GM23338 (cell line): ENCODE data around the gene HOXA9. TPM values are rescaled to one million over a fixed set of nuclear protein-coding genes. Genes with fewer than 3 reads are reported as not detected.

Experiments
- ATAC-seq: fragments of 200-7000 bp; cut with Tn5 transposase; 3 replicates; pipeline ENCODE4 v1.9.1; 2020
- DNase-seq: peaks from one replicate; pipeline ENCODE4 v3.0.0-alpha.2; 2015; ENCODE audit warnings: low spot score
- H2AFZ ChIP-seq: fragments of 200-600 bp; sonication (generic); 2 replicates; pipeline ENCODE4 v1.8.0; 2016; ENCODE audit warnings: antibody characterized with exemption, mild to moderate bottlenecking, moderate library complexity
- H3F3A ChIP-seq: fragments of 200-600 bp; sonication (generic); replicated peaks from 2 replicates; pipeline ENCODE4 v1.8.0; 2017; ENCODE audit warnings: antibody characterized with exemption, mixed run types, low read depth
- H3K27ac ChIP-seq: fragments of 200-600 bp; sonication (generic); 2 replicates; pipeline ENCODE4 v1.6.1; 2016; ENCODE audit warnings: low read depth
- H3K27me3 ChIP-seq: fragments of 200-600 bp; sonication (generic); 2 replicates; pipeline ENCODE4 v1.8.0; 2016; ENCODE audit warnings: mild to moderate bottlenecking, mixed run types, moderate library complexity; ENCODE audit not compliant: insufficient read depth
- H3K36me3 ChIP-seq: fragments of 200-600 bp; sonication (generic); 2 replicates; pipeline ENCODE4 v1.8.0; 2016; ENCODE audit warnings: mild to moderate bottlenecking; ENCODE audit not compliant: insufficient read depth
- H3K4me1 ChIP-seq: fragments of 200-600 bp; sonication (generic); 2 replicates; pipeline ENCODE4 v1.8.0; 2016; ENCODE audit warnings: mild to moderate bottlenecking, moderate library complexity; ENCODE audit not compliant: insufficient read depth
- H3K4me2 ChIP-seq: fragments of 200-600 bp; sonication (generic); 2 replicates; pipeline ENCODE4 v1.7.1; 2017; ENCODE audit warnings: mixed run types
- H3K4me3 ChIP-seq: fragments of 200-600 bp; sonication (generic); 2 replicates; pipeline ENCODE4 v1.6.1; 2016; ENCODE audit warnings: mixed run types
- H3K79me2 ChIP-seq: fragments of 200-600 bp; sonication (generic); replicated peaks from 2 replicates; pipeline ENCODE4 v1.8.0; 2017; ENCODE audit warnings: mild to moderate bottlenecking; ENCODE audit not compliant: insufficient read depth
- H3K9me2 ChIP-seq: fragments of 200-600 bp; sonication (generic); 2 replicates; pipeline ENCODE4 v1.8.0; 2017; ENCODE audit not compliant: insufficient read depth
- H4K20me1 ChIP-seq: fragments of 200-600 bp; sonication (generic); replicated peaks from 2 replicates; pipeline ENCODE4 v1.8.0; 2017; ENCODE audit warnings: mild to moderate bottlenecking; ENCODE audit not compliant: insufficient read depth
- H3K27ac Mint-ChIP-seq: 2 replicates; pipeline ENCODE4 v1.8.0; 2020; ENCODE audit warnings: inconsistent platforms, mild to moderate bottlenecking, moderate library complexity, mixed read lengths
- H3K27me3 Mint-ChIP-seq: 3 replicates; pipeline ENCODE4 v1.8.0; 2022; ENCODE audit warnings: low read depth, mild to moderate bottlenecking, moderate library complexity, mixed read lengths, inconsistent platforms; ENCODE audit not compliant: insufficient read depth, poor library complexity
- H3K36me3 Mint-ChIP-seq: 3 replicates; pipeline ENCODE4 v1.8.0; 2021; ENCODE audit warnings: low read depth, mild to moderate bottlenecking, inconsistent platforms, moderate library complexity, mixed read lengths
- H3K4me1 Mint-ChIP-seq: 3 replicates; pipeline ENCODE4 v1.8.0; 2020; ENCODE audit warnings: mild to moderate bottlenecking, inconsistent platforms, mixed read lengths
- H3K4me3 Mint-ChIP-seq: 3 replicates; pipeline ENCODE4 v1.8.0; 2021; ENCODE audit warnings: moderate library complexity, mild to moderate bottlenecking, inconsistent platforms, mixed read lengths
- H3K9me3 Mint-ChIP-seq: 3 replicates; pipeline ENCODE4 v1.8.0; 2020; ENCODE audit warnings: moderate library complexity, mild to moderate bottlenecking, inconsistent platforms, mixed read lengths
- EZH2 ChIP-seq: fragments of 200-600 bp; sonication (generic); IDR thresholded peaks from one replicate; pipeline ENCODE4 v1.8.0; 2017; ENCODE audit warnings: antibody characterized with exemption, mild to moderate bottlenecking, low read depth; ENCODE audit not compliant: unreplicated experiment
- EZH2phosphoT487 ChIP-seq: fragments of 200-600 bp; sonication (generic); IDR thresholded peaks from one replicate; pipeline ENCODE4 v1.8.1; 2018; ENCODE audit warnings: antibody characterized with exemption; ENCODE audit not compliant: unreplicated experiment
- JUNB ChIP-seq: IDR thresholded peaks from one replicate; pipeline ENCODE4 v1.6.1; 2016; ENCODE audit warnings: antibody characterized with exemption; ENCODE audit not compliant: unreplicated experiment
- POLR2AphosphoS5 ChIP-seq: IDR thresholded peaks from 2 replicates; pipeline ENCODE4 v1.6.1; 2016; ENCODE audit warnings: antibody characterized with exemption, low read depth
- STAT1 ChIP-seq: IDR thresholded peaks from one replicate; pipeline ENCODE4 v1.6.1; 2016; ENCODE audit warnings: antibody characterized with exemption; ENCODE audit not compliant: unreplicated experiment
- ZNF114 ChIP-seq: fragments of 250-450 bp; sonication (Bioruptor Pico); IDR thresholded peaks from 2 replicates; pipeline ENCODE4 v1.5.0; 2020; ENCODE audit warnings: mild to moderate bottlenecking, moderate library complexity
- ZNF331 ChIP-seq: fragments of 250-450 bp; sonication (Bioruptor Pico); IDR thresholded peaks from 2 replicates; pipeline ENCODE4 v1.5.0; 2020; ENCODE audit warnings: low read depth, mild to moderate bottlenecking, moderate library complexity
- polyA plus RNA-seq: library from polyadenylated mRNA; unstranded; fragments of >200 nt; fragmentation: Nextera tagmentation; extraction: Ambion mirVana; gene quantifications from 2 replicates; pipeline ENCODE4 v1.2.1, GENCODE V29; 2016
- total RNA-seq: library from RNA; depleted of rRNA; stranded (reverse); fragments of >200 nt; shearing (Covaris generic); gene quantifications from 2 replicates; pipeline ENCODE4 v1.2.3, GENCODE V29; 2014
- TF ChIP-seq, protein P1 (sequence below): IDR thresholded peaks from 2 replicates; pipeline ENCODE4 v1.6.1; 2016; ENCODE audit warnings: antibody characterized with exemption
- TF ChIP-seq, protein P2 (sequence below): fragments of 250-450 bp; sonication (Bioruptor Pico); IDR thresholded peaks from 2 replicates; pipeline ENCODE4 v1.5.0; 2020; ENCODE audit warnings: mild to moderate bottlenecking, moderate library complexity
- TF ChIP-seq, protein P3 (sequence below): IDR thresholded peaks from one replicate; pipeline ENCODE4 v1.6.1; 2018; ENCODE audit warnings: antibody characterized with exemption; ENCODE audit not compliant: unreplicated experiment

HOXA9 gene
- total and polyA plus RNA-seq, 2 experiments from 2014 or later = not detected

DNA sequence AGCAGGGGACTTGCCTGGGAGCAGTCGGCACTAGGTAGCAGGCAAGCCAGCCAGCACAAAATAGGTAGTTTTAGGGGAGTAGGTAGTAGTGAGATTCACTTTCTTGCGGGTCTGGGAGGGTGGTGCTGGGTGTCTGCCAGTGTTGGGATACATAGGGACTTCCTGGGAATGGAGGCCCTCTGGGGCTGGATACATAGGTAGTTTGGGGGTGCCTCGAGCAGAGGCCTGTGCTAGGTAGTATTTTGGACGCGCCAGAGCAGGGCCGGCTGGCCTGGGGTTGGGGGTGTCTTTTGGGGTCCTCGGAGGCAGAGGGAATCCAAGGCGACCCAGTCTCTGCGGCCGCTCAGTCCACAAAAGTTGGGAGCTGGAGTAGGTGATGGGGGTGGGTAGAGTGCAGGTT lies 11.0 kb downstream of the HOXA9 start:
- Histone ChIP-seq H2AFZ (no peak overlapping the region), H3K27ac (no peak overlapping the region), H3K4me3 (no peak overlapping the region), H3K79me2 (no peaks in the 10 kb centered on the region), H3F3A (peaks cover 29% of the 10 kb centered on the region), H3K27me3 (peaks cover 100% of the 10 kb centered on the region), H3K4me2 (no peak overlapping the region), H4K20me1 (peaks cover 52% of the 10 kb centered on the region), H3K4me1 (peaks cover 8% of the 10 kb centered on the region; the same call in 1 of the 2 replicates), H3K36me3 (no peaks in the 10 kb centered on the region), H3K9me2 (no peaks in the 10 kb centered on the region)
- H3K36me3 Mint-ChIP-seq = no peaks in the 10 kb centered on the region; the same call in 2 of the 3 replicates
- TF ChIP-seq, protein P1, sequence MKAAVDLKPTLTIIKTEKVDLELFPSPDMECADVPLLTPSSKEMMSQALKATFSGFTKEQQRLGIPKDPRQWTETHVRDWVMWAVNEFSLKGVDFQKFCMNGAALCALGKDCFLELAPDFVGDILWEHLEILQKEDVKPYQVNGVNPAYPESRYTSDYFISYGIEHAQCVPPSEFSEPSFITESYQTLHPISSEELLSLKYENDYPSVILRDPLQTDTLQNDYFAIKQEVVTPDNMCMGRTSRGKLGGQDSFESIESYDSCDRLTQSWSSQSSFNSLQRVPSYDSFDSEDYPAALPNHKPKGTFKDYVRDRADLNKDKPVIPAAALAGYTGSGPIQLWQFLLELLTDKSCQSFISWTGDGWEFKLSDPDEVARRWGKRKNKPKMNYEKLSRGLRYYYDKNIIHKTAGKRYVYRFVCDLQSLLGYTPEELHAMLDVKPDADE = no peak
- TF ChIP-seq, protein P2, sequence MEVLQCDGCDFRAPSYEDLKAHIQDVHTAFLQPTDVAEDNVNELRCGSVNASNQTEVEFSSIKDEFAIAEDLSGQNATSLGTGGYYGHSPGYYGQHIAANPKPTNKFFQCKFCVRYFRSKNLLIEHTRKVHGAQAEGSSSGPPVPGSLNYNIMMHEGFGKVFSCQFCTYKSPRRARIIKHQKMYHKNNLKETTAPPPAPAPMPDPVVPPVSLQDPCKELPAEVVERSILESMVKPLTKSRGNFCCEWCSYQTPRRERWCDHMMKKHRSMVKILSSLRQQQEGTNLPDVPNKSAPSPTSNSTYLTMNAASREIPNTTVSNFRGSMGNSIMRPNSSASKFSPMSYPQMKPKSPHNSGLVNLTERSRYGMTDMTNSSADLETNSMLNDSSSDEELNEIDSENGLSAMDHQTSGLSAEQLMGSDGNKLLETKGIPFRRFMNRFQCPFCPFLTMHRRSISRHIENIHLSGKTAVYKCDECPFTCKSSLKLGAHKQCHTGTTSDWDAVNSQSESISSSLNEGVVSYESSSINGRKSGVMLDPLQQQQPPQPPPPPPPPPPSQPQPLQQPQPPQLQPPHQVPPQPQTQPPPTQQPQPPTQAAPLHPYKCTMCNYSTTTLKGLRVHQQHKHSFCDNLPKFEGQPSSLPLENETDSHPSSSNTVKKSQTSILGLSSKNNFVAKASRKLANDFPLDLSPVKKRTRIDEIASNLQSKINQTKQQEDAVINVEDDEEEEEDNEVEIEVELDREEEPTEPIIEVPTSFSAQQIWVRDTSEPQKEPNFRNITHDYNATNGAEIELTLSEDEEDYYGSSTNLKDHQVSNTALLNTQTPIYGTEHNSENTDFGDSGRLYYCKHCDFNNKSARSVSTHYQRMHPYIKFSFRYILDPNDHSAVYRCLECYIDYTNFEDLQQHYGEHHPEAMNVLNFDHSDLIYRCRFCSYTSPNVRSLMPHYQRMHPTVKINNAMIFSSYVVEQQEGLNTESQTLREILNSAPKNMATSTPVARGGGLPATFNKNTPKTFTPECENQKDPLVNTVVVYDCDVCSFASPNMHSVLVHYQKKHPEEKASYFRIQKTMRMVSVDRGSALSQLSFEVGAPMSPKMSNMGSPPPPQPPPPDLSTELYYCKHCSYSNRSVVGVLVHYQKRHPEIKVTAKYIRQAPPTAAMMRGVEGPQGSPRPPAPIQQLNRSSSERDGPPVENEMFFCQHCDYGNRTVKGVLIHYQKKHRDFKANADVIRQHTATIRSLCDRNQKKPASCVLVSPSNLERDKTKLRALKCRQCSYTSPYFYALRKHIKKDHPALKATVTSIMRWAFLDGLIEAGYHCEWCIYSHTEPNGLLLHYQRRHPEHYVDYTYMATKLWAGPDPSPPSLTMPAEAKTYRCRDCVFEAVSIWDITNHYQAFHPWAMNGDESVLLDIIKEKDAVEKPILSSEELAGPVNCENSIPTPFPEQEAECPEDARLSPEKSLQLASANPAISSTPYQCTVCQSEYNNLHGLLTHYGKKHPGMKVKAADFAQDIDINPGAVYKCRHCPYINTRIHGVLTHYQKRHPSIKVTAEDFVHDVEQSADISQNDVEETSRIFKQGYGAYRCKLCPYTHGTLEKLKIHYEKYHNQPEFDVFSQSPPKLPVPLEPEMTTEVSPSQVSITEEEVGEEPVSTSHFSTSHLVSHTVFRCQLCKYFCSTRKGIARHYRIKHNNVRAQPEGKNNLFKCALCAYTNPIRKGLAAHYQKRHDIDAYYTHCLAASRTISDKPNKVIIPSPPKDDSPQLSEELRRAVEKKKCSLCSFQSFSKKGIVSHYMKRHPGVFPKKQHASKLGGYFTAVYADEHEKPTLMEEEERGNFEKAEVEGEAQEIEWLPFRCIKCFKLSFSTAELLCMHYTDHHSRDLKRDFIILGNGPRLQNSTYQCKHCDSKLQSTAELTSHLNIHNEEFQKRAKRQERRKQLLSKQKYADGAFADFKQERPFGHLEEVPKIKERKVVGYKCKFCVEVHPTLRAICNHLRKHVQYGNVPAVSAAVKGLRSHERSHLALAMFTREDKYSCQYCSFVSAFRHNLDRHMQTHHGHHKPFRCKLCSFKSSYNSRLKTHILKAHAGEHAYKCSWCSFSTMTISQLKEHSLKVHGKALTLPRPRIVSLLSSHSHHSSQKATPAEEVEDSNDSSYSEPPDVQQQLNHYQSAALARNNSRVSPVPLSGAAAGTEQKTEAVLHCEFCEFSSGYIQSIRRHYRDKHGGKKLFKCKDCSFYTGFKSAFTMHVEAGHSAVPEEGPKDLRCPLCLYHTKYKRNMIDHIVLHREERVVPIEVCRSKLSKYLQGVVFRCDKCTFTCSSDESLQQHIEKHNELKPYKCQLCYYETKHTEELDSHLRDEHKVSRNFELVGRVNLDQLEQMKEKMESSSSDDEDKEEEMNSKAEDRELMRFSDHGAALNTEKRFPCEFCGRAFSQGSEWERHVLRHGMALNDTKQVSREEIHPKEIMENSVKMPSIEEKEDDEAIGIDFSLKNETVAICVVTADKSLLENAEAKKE (CRISPR knock-in tag) = no peak
- TF ChIP-seq ZNF331 (CRISPR knock-in tag) = no peak
- TF ChIP-seq POLR2AphosphoS5 = no peak
- no peak for TF ChIP-seq ZNF114 (CRISPR knock-in tag)
- TF ChIP-seq JUNB = no peak
- no peak for TF ChIP-seq STAT1
- TF ChIP-seq, protein P3, sequence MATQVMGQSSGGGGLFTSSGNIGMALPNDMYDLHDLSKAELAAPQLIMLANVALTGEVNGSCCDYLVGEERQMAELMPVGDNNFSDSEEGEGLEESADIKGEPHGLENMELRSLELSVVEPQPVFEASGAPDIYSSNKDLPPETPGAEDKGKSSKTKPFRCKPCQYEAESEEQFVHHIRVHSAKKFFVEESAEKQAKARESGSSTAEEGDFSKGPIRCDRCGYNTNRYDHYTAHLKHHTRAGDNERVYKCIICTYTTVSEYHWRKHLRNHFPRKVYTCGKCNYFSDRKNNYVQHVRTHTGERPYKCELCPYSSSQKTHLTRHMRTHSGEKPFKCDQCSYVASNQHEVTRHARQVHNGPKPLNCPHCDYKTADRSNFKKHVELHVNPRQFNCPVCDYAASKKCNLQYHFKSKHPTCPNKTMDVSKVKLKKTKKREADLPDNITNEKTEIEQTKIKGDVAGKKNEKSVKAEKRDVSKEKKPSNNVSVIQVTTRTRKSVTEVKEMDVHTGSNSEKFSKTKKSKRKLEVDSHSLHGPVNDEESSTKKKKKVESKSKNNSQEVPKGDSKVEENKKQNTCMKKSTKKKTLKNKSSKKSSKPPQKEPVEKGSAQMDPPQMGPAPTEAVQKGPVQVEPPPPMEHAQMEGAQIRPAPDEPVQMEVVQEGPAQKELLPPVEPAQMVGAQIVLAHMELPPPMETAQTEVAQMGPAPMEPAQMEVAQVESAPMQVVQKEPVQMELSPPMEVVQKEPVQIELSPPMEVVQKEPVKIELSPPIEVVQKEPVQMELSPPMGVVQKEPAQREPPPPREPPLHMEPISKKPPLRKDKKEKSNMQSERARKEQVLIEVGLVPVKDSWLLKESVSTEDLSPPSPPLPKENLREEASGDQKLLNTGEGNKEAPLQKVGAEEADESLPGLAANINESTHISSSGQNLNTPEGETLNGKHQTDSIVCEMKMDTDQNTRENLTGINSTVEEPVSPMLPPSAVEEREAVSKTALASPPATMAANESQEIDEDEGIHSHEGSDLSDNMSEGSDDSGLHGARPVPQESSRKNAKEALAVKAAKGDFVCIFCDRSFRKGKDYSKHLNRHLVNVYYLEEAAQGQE = no peak
- no peak for TF ChIP-seq EZH2
- no peak for TF ChIP-seq EZH2phosphoT487
- H3K27me3 Mint-ChIP-seq = peaks cover 100% of the 10 kb centered on the region
- H3K4me1 Mint-ChIP-seq = peaks cover 21% of the 10 kb centered on the region
- no peak for ATAC-seq
- DNase-seq = no peak
- no peak overlapping the region for H3K27ac Mint-ChIP-seq
- peaks cover 12% of the 10 kb centered on the region; the same call in 2 of the 3 replicates for H3K9me3 Mint-ChIP-seq
- H3K4me3 Mint-ChIP-seq = no peak overlapping the region
